ENCODE data around the gene ARHGAP19.

- no peak for TF ChIP-seq CTCF (conservative IDR thresholded peaks at IDR 0.05; ENCODE audit: low read depth, low read length)
- no peak for TF ChIP-seq EZH2 (IDR thresholded peaks at IDR 0.05; ENCODE audit: borderline replicate concordance, low read depth, low read length, poor library complexity, severe bottlenecking)
Observed at GRCh38 chr10:97192952-97193435, 99.4 kb downstream of the ARHGAP19 start.

All from A673 (cell line).